ENCODE results near the gene TXNL4A.

Gene TXNL4A

DNA sequence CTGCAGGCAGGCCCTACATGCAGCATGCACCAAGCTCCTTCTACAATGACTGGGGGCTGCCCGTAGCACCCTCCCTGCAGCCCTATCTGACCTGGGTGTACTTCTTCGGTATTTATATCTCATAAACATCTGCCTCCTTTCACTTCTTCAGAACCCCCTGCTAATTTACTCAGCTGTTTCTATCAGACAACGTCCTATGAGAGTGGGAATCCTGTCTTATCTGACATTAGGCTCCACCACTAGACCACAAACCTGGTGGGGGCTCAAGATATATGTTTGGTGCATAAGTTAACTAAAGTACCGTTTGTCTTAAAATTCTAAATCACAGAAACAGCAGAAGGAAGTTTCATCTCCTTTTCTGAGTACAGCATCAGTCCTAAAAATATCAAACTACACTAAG lies 13.3 kb downstream of the TXNL4A start:
- ChIA-PET CTCF (no interaction called here), POLR2A (ENCODE audit: low non-redundant PET) (no interaction called here)
- H3K27ac ChIP-seq: peak overlapping the region; percentile 79
- TF ChIP-seq, protein P1, sequence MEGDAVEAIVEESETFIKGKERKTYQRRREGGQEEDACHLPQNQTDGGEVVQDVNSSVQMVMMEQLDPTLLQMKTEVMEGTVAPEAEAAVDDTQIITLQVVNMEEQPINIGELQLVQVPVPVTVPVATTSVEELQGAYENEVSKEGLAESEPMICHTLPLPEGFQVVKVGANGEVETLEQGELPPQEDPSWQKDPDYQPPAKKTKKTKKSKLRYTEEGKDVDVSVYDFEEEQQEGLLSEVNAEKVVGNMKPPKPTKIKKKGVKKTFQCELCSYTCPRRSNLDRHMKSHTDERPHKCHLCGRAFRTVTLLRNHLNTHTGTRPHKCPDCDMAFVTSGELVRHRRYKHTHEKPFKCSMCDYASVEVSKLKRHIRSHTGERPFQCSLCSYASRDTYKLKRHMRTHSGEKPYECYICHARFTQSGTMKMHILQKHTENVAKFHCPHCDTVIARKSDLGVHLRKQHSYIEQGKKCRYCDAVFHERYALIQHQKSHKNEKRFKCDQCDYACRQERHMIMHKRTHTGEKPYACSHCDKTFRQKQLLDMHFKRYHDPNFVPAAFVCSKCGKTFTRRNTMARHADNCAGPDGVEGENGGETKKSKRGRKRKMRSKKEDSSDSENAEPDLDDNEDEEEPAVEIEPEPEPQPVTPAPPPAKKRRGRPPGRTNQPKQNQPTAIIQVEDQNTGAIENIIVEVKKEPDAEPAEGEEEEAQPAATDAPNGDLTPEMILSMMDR (conservative IDR thresholded peaks at IDR 0.05; ENCODE audit: low read depth): no peak
- no peak for DNase-seq (ENCODE audit: low spot score)

DNA sequence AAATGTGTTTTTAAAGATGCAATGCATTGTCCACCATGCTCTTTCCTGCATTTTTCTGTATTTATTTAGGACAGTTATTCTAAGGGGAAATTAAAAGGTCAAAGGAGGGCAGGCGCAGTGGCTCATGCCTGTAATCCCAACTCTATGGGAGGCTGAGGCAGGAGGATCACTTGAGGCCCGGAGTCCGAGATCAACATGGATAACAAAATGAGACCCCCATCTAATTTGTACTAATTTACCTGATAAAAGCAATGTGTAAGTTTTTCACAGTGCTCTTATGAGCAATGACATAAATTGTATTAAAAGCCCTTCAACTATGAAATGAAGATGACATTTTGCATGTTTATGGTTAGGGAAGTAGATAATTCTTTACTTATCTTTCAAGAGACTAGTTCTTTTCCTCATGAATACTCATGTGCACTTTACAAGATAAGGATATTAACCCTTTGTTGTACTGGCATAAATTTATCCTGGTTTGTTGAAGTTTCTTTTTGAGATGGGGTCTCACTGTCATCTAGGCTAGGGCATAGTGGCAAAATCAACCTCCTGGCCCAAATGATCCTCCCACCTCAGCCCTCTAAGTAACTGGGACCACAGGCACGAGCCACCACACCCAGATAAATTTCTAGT lies 14.2 kb downstream of the TXNL4A start:
- CTCF ChIA-PET: no interaction called here
- TF ChIP-seq, protein P1 (conservative IDR thresholded peaks at IDR 0.05; ENCODE audit: low read depth): no peak
- H3K27ac ChIP-seq: no peak overlapping the region
- DNase-seq (ENCODE audit: low spot score): no peak
- POLR2A ChIA-PET (ENCODE audit: low non-redundant PET): no interaction called here

DNA sequence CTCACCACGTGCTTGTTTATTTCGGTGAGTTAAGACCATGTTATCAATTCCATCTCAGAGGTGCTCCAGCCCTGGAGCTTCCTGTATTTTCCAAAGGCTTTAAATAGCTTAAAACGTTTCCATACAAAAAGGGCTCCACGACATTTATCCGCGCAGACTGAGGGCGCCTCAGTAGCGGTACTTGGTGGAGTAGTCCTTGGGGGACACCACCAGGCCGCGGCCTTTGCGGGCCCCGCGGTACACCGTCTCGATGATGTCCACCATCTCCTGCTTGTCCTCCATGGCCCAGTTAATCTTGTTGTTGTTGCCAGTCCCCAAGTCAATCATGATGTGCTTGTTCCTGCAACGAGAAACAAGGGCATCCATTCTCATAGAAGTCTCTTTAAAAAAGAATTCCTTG lies 14.8 kb downstream of the TXNL4A start:
- CTCF ChIA-PET: no interaction called here
- TF ChIP-seq, protein P1 (conservative IDR thresholded peaks at IDR 0.05; ENCODE audit: low read depth): no peak
- POLR2A ChIA-PET (ENCODE audit: low non-redundant PET): no interaction called here
- no peak for DNase-seq (ENCODE audit: low spot score)
- H3K27ac ChIP-seq: no peak overlapping the region

DNA sequence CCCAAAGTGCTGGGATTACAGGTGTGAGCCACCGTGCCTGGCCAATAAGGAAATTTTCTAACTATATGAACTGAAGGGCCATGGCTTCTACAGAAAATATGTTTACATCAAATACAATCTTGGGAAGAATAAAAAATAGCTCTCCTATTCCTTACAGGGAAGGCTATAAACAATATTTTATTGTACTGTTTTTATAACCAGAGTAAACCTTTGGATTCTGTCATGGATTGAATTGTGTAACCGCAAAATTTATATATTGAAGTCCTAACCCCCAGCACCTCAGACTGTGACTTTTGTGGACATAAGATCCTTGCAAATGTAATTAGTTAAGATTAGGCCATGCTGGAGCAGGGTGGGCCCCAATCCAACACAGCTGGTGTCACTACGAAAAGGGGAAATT lies 15.6 kb downstream of the TXNL4A start:
- ChIA-PET CTCF (interaction anchor here (0.7 kb wide), 1 partner anchor 218 kb away, joined by 3 read pairs; no protein-coding TSS in a partner anchor), POLR2A (ENCODE audit: low non-redundant PET) (no interaction called here)
- 0 out of 2 replicates have a peak overlapping the region, but pooled peaks have one; percentile 2 for H3K27ac ChIP-seq
- TF ChIP-seq, protein P1 (conservative IDR thresholded peaks at IDR 0.05; ENCODE audit: low read depth): no peak
- no peak for DNase-seq (ENCODE audit: low spot score)

DNA sequence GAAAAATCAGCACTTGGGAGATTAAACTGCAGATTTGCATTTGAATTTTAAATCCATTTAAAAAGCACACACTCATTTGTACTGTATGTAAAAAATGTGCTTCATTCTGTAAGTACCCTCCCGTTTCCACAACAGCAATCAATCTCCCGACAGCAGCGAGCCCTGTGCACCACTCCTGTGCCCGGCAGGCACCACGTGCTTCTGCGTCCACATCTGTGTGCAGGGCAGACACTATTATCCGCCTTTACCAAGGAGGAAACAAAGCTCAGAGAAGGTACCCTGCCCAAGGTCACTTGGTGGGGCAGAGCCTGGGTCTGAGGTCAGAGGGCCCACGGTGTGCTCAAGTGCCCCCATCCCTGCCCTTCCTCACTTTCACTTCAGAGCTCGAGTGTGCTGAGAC lies 16.4 kb downstream of the TXNL4A start:
- POLR2A ChIA-PET (ENCODE audit: low non-redundant PET): no interaction called here
- 0 out of 2 replicates have a peak overlapping the region, but pooled peaks have one; percentile 2 for H3K27ac ChIP-seq
- no peak for DNase-seq (ENCODE audit: low spot score)
- CTCF ChIA-PET: interaction anchor here (0.7 kb wide), 1 partner anchor 219 kb away, joined by 3 read pairs; no protein-coding TSS in a partner anchor
- TF ChIP-seq, protein P1 (conservative IDR thresholded peaks at IDR 0.05; ENCODE audit: low read depth): no peak

DNA sequence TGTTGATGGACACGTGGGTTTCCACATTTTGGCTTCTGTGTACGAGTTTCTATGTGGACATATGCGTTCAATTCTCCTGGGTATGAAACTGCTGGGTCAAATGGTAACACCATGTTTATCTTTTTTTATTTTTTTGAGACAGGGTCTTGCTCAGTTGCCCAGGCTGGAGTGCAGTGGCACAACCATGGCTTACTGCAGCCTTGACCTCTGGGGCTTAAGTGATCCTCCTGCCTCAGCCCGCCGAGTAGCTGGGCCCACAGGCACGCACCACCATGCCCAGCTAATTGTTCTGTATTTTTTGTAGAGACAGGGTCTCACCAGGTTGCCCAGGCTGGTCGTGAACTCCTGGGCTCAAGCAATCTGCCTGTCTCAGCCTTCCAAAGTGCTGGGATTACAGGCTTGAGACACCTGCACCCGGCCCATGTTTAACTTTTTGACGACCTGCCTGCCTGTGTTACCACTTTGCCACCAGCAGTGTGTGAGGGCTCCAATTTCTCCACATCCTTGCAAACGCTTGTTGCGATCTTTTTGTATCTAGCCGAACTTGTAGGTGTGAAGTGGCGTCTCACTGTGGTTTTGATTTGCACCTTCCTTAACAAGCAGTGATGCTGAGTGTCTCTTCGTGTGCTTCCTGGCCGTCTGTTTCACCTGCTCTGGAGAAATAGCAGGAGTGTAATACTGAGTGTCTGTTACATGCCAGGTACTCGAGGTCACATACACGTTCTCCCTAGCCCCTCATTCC lies 17.0 kb downstream of the TXNL4A start:
- 0 out of 2 replicates have a peak overlapping the region, but pooled peaks have one; percentile 9 for H3K27ac ChIP-seq
- TF ChIP-seq, protein P1 (conservative IDR thresholded peaks at IDR 0.05; ENCODE audit: low read depth): no peak
- POLR2A ChIA-PET (ENCODE audit: low non-redundant PET): no interaction called here
- no peak for DNase-seq (ENCODE audit: low spot score)
- CTCF ChIA-PET: no interaction called here

Measured in RWPE1 (cell line).